IMR-90 (cell line): ENCODE measurements around the gene OR1D5. TPM values are rescaled to one million over a fixed set of nuclear protein-coding genes. Genes with fewer than 3 reads are reported as not detected.

Source experiments
- ATAC-seq: fragments of 200-7000 bp; cut with Tn5 transposase; 2 replicates; pipeline ENCODE4 v1.9.1; 2020; ENCODE audit warnings: low read depth, mild to moderate bottlenecking, moderate library complexity
- BruUV-seq: library from RNA; stranded (reverse); fragments of 400-500 nt; replicated peaks from 2 replicates; lab custom pipeline; 2021; lab: Mats Ljungman, UMichigan
- CTCF ChIA-PET: fragments of 300-600 bp; formaldehyde crosslinking; extraction: SDS; loops from one replicate; lab custom pipeline; 2021; ENCODE audit warnings: antibody characterized with exemption; lab: Yijun Ruan, JAX
- POLR2A ChIA-PET: fragments of 300-600 bp; sonication (Branson Sonifier 250); formaldehyde crosslinking; loops from one replicate; lab custom pipeline; 2022; ENCODE audit warnings: antibody characterized with exemption; ENCODE audit not compliant: unreplicated experiment; lab: Charles Lee
- DNase-seq: peaks from one replicate; pipeline ENCODE4 v3.0.0; 2013
- H2AFZ ChIP-seq: replicated peaks from 2 replicates; pipeline ENCODE3; 2013; ENCODE audit warnings: low read length, mild to moderate bottlenecking; ENCODE audit not compliant: poor library complexity
- H2AK5ac ChIP-seq: 2 replicates; pipeline ENCODE4 v1.6.1; 2013; ENCODE audit warnings: low read depth, low read length, inconsistent platforms
- H2AK9ac ChIP-seq: replicated peaks from 2 replicates; pipeline ENCODE3; 2013; ENCODE audit warnings: mild to moderate bottlenecking, low read depth, low read length, moderate library complexity; ENCODE audit not compliant: poor library complexity
- H2BK120ac ChIP-seq: 2 replicates; pipeline ENCODE4 v1.6.1; 2013; ENCODE audit warnings: low read depth, low read length, inconsistent platforms
- H2BK15ac ChIP-seq: 3 replicates; pipeline ENCODE4 v1.6.1; 2013; ENCODE audit warnings: low read depth, low read length, inconsistent platforms
- H2BK20ac ChIP-seq: 2 replicates; pipeline ENCODE4 v1.6.1; 2013; ENCODE audit warnings: low read depth, mild to moderate bottlenecking, inconsistent platforms, low read length, moderate library complexity
- H2BK5ac ChIP-seq: 2 replicates; pipeline ENCODE4 v1.6.1; 2013; ENCODE audit warnings: mild to moderate bottlenecking, low read depth, low read length, inconsistent platforms; ENCODE audit not compliant: poor library complexity, severe bottlenecking
- H3K14ac ChIP-seq: replicated peaks from 2 replicates; pipeline ENCODE4 v1.6.1; 2013; ENCODE audit warnings: low read depth, low read length, inconsistent platforms
- H3K18ac ChIP-seq: 2 replicates; pipeline ENCODE4 v1.6.1; 2013; ENCODE audit warnings: low read depth, low read length, control low read depth
- H3K23ac ChIP-seq: 2 replicates; pipeline ENCODE4 v1.6.1; 2013; ENCODE audit warnings: low read depth, low read length, inconsistent platforms
- H3K27ac ChIP-seq: 2 replicates; pipeline ENCODE4 v1.5.1; 2013; ENCODE audit warnings: mild to moderate bottlenecking, control low read depth, low read length; ENCODE audit not compliant: insufficient read depth
- H3K27me3 ChIP-seq: 2 replicates; pipeline ENCODE4 v1.6.1; 2013; ENCODE audit warnings: low read length; ENCODE audit not compliant: control insufficient read depth, insufficient read depth
- H3K36me3 ChIP-seq: 2 replicates; pipeline ENCODE4 v1.6.1; 2013; ENCODE audit warnings: low read length, mixed read lengths; ENCODE audit not compliant: control insufficient read depth, insufficient read depth
- H3K4ac ChIP-seq: 2 replicates; pipeline ENCODE4 v1.6.1; 2013; ENCODE audit warnings: low read depth, low read length, inconsistent platforms
- H3K4me1 ChIP-seq: 2 replicates; pipeline ENCODE4 v1.6.1; 2013; ENCODE audit warnings: low read length, mixed read lengths; ENCODE audit not compliant: control insufficient read depth, insufficient read depth
- H3K4me2 ChIP-seq: 2 replicates; pipeline ENCODE4 v1.6.1; 2013; ENCODE audit warnings: low read depth, mild to moderate bottlenecking, control low read depth, low read length, moderate library complexity
- H3K4me3 ChIP-seq: 2 replicates; pipeline ENCODE4 v1.5.1; 2013; ENCODE audit warnings: low read depth, mild to moderate bottlenecking, control low read depth, low read length, moderate library complexity; ENCODE audit not compliant: insufficient read depth
- H3K56ac ChIP-seq: 2 replicates; pipeline ENCODE4 v1.6.1; 2013; ENCODE audit warnings: low read length, inconsistent platforms; ENCODE audit not compliant: insufficient read depth; ENCODE audit errors: extremely low read depth
- H3K79me1 ChIP-seq, 2 experiments: 2 replicates each; pipeline ENCODE4 v1.6.1; 2013; ENCODE audit warnings: low read length in 2 of 2, inconsistent platforms in 1 of 2, low read depth in 1 of 2
- H3K9ac ChIP-seq: 2 replicates; pipeline ENCODE4 v1.6.1; 2013; ENCODE audit warnings: low read depth, low read length, control low read depth
- H3K9me1 ChIP-seq: 2 replicates; pipeline ENCODE4 v1.6.1; 2013; ENCODE audit warnings: low read length, inconsistent platforms; ENCODE audit not compliant: insufficient read depth
- H3K9me3 ChIP-seq: 2 replicates; pipeline ENCODE4 v1.6.1; 2013; ENCODE audit warnings: low read length; ENCODE audit not compliant: control insufficient read depth, insufficient read depth
- H4K20me1 ChIP-seq: 2 replicates; pipeline ENCODE4 v1.6.1; 2013; ENCODE audit warnings: low read length, inconsistent platforms; ENCODE audit not compliant: insufficient read depth
- H4K5ac ChIP-seq: 2 replicates; pipeline ENCODE4 v1.6.1; 2013; ENCODE audit warnings: mild to moderate bottlenecking, low read depth, low read length, control low read depth
- H4K8ac ChIP-seq, 2 experiments: 2 replicates each; pipeline ENCODE4 v1.6.1; 2013; ENCODE audit warnings: low read depth in 2 of 2, low read length in 2 of 2, control low read depth in 1 of 2, inconsistent platforms in 1 of 2
- H4K91ac ChIP-seq: 2 replicates; pipeline ENCODE4 v1.6.1; 2013; ENCODE audit warnings: low read depth, low read length, inconsistent platforms; ENCODE audit not compliant: insufficient read depth
- BHLHE40 ChIP-seq: fragments of 150-350 bp; IDR thresholded peaks from 2 replicates; pipeline ENCODE4 v1.6.1; 2016; ENCODE audit warnings: mild to moderate bottlenecking, low read depth, low read length
- CEBPB ChIP-seq: IDR thresholded peaks from 2 replicates; pipeline ENCODE4 v1.6.1; 2012; ENCODE audit warnings: low read depth, low read length, improper control_type of control experiment
- CHD1 ChIP-seq: IDR thresholded peaks from 2 replicates; pipeline ENCODE4 v1.6.1; 2012; ENCODE audit warnings: low read depth, low read length, improper control_type of control experiment
- ELK1 ChIP-seq: fragments of 150-350 bp; IDR thresholded peaks from 2 replicates; pipeline ENCODE4 v1.6.1; 2016; ENCODE audit warnings: low read depth, mild to moderate bottlenecking, low read length, moderate library complexity, borderline replicate concordance
- FOS ChIP-seq: fragments of 150-350 bp; IDR thresholded peaks from 2 replicates; pipeline ENCODE4 v1.6.1; 2016; ENCODE audit warnings: low read depth, low read length
- MAZ ChIP-seq: IDR thresholded peaks from 2 replicates; pipeline ENCODE4 v1.6.1; 2012; ENCODE audit warnings: low read depth, mild to moderate bottlenecking, low read length, improper control_type of control experiment, moderate library complexity, borderline replicate concordance
- MXI1 ChIP-seq: IDR thresholded peaks from 2 replicates; pipeline ENCODE4 v1.6.1; 2012; ENCODE audit warnings: low read depth, mild to moderate bottlenecking, low read length, moderate library complexity, borderline replicate concordance
- NFE2L2 ChIP-seq: fragments of 150-350 bp; IDR thresholded peaks from 2 replicates; pipeline ENCODE4 v1.6.1; 2016; ENCODE audit warnings: low read depth, mild to moderate bottlenecking, low read length
- POLR2A ChIP-seq: IDR thresholded peaks from 2 replicates; pipeline ENCODE4 v1.6.1; 2012; ENCODE audit warnings: mild to moderate bottlenecking, low read depth, low read length
- RAD21 ChIP-seq: IDR thresholded peaks from 2 replicates; pipeline ENCODE4 v1.6.1; 2012; ENCODE audit warnings: low read length, improper control_type of control experiment
- RCOR1 ChIP-seq: IDR thresholded peaks from 2 replicates; pipeline ENCODE4 v1.6.1; 2012; ENCODE audit warnings: mild to moderate bottlenecking, low read length, improper control_type of control experiment; ENCODE audit not compliant: insufficient replicate concordance
- RFX5 ChIP-seq: IDR thresholded peaks from 2 replicates; pipeline ENCODE4 v1.8.0; 2012; ENCODE audit warnings: low read depth, mild to moderate bottlenecking, low read length, moderate library complexity
- SMC3 ChIP-seq: fragments of 150-350 bp; IDR thresholded peaks from 2 replicates; pipeline ENCODE4 v1.6.1; 2016; ENCODE audit warnings: low read depth, mild to moderate bottlenecking, antibody characterized with exemption, low read length, moderate library complexity
- USF2 ChIP-seq: fragments of 150-350 bp; IDR thresholded peaks from 2 replicates; pipeline ENCODE4 v1.6.1; 2017; ENCODE audit warnings: mild to moderate bottlenecking, antibody characterized with exemption, low read length, low read depth
- WGBS, 2 experiments: methylation state at CpG; one replicate each; pipeline versions ENCODE4 v1.1.5 to v1.1.7; 2013; ENCODE audit warnings: missing lambda C conversion rate in 2 of 2; ENCODE audit not compliant: insufficient read length in 1 of 2; ENCODE audit errors: extremely low coverage in 2 of 2; 5-methylcytosine and 5-hydroxymethylcytosine counted together
- dilution Hi-C: fragments of 300-500 bp; cut with HindIII; formaldehyde crosslinking; loops from one replicate; pipeline ENCODE4 v1.14.3; 2018; ENCODE audit warnings: low sequenced_read_pairs; ENCODE audit not compliant: unreplicated experiment
- in situ Hi-C: fragments of 300-500 bp; cut with MboI; formaldehyde crosslinking; loops from 3 replicates; pipeline ENCODE4 v1.14.3; 2019; ENCODE audit warnings: low sequenced_read_pairs, inconsistent platforms, mixed read lengths
- intact Hi-C: fragments of 100-400 bp; cut with micrococcal nuclease; formaldehyde crosslinking; loops from 2 replicates; pipeline ENCODE4 v1.10.0; 2022
- polyA plus RNA-seq, 3 experiments: library from polyadenylated mRNA; depleted of rRNA; stranded (reverse); fragments of >200 nt; gene quantifications; 2 replicates each; pipeline ENCODE4 v1.2.3, GENCODE V29; 2012; ENCODE audit warnings: low replicate concordance in 1 of 3
- total RNA-seq: library from RNA; depleted of rRNA; stranded (reverse); fragments of >200 nt; gene quantifications from 2 replicates; pipeline ENCODE4 v1.2.3, GENCODE V29; 2012

The OR1D5 gene
- total and polyA plus RNA-seq, 2 of the 4 experiments (the other 2 are of a cell fraction) = not detected

GRCh38 chr17:3032258-3033247, 30.9 kb downstream of the OR1D5 start:
- dilution Hi-C loops (no loop called here), intact Hi-C loops (no loop called here), in situ Hi-C loops (loop anchor here (25.0 kb wide), 1 partner anchor 780 kb away; the partner anchor contains the start of gene ITGAE)
- Histone ChIP-seq H3K14ac (no peak overlapping the region), H3K27ac (no peak overlapping the region), H2BK5ac (no peak overlapping the region), H2AK9ac (no peak overlapping the region), H2BK120ac (no peak overlapping the region), H4K91ac (no peak overlapping the region), H3K18ac (no peak overlapping the region), H4K8ac (no peak overlapping the region), H3K9me1 (peaks cover 4% of the 10 kb centered on the region), H3K9me3 (no peaks in the 10 kb centered on the region), H4K20me1 (no peaks in the 10 kb centered on the region), H3K56ac (no peak overlapping the region), H3K4ac (no peak overlapping the region), H3K36me3 (no peaks in the 10 kb centered on the region), H2BK20ac (no peak overlapping the region), H3K79me1 (peaks cover 0 to 4% of the 10 kb centered on the region in 2 experiments; a peak in 1 of 4 replicates), H3K23ac (no peak overlapping the region), H2BK15ac (no peak overlapping the region), H2AFZ (no peak overlapping the region), H3K4me3 (no peak overlapping the region), H3K4me2 (no peak overlapping the region), H2AK5ac (no peak overlapping the region), H3K9ac (no peak overlapping the region), H3K4me1 (peaks cover 2% of the 10 kb centered on the region; the same call in 1 of the 2 replicates), H4K5ac (no peak overlapping the region), H3K27me3 (no peaks in the 10 kb centered on the region)
- ChIA-PET CTCF (no interaction called here), POLR2A (no interaction called here)
- DNase-seq = no peak
- WGBS, 2 experiments = 97% methylated on average over 13 of the region's 27 CpGs; no CpG with 5 or more reads in 1 of the 2 experiments
- no peak for ATAC-seq
- no peak for TF ChIP-seq MXI1
- no peak for TF ChIP-seq RCOR1
- no peak for TF ChIP-seq MAZ
- TF ChIP-seq FOS = no peak
- no peak for TF ChIP-seq ELK1
- TF ChIP-seq BHLHE40 = no peak
- TF ChIP-seq POLR2A = no peak
- no peak for TF ChIP-seq RFX5
- TF ChIP-seq SMC3 = no peak
- TF ChIP-seq CHD1 = no peak
- no peak for TF ChIP-seq CEBPB
- TF ChIP-seq NFE2L2 = no peak
- TF ChIP-seq RAD21 = no peak
- TF ChIP-seq USF2 = no peak
- BruUV-seq = no TSS peak
